GM12891 (cell line): ENCODE results near the gene FNDC5.

Experiments used
- POLR2A ChIP-seq: IDR thresholded peaks from 2 replicates; pipeline ENCODE4 v1.6.1; 2011; ENCODE audit warnings: low read depth, low read length, control low read depth
- POLR2AphosphoS5 ChIP-seq: IDR thresholded peaks from 2 replicates; pipeline ENCODE4 v1.6.1; 2011; ENCODE audit warnings: low read depth, low read length, control low read depth
- POU2F2 ChIP-seq: IDR thresholded peaks from 2 replicates; pipeline ENCODE4 v1.6.1; 2011; ENCODE audit warnings: low read depth, mild to moderate bottlenecking, control low read depth, low read length, moderate library complexity
- TAF1 ChIP-seq: IDR thresholded peaks from 2 replicates; pipeline ENCODE4 v1.6.1; 2011; ENCODE audit warnings: low read depth, low read length, control low read depth

- TF ChIP-seq POLR2A (no peak), POU2F2 (no peak), TAF1 (no peak), POLR2AphosphoS5 (no peak)
These were observed 12.8 kb upstream of the FNDC5 start for GRCh38 chr1:32883338-32884031.
